Endothelial cell of umbilical vein (primary cell): ENCODE results near the gene USH1C. TPM values are rescaled to one million over a fixed set of nuclear protein-coding genes. Genes with fewer than 3 reads are reported as not detected.

Experiments used
- BruUV-seq: library from RNA; stranded (reverse); fragments of 400-500 nt; replicated peaks from 2 replicates; lab custom pipeline; 2021; lab: Mats Ljungman, UMichigan
- CTCF ChIA-PET: fragments of 300-600, 350-600 bp; sonication (Branson Sonifier 250); formaldehyde crosslinking; loops from one replicate; lab custom pipeline; 2021; ENCODE audit warnings: antibody characterized with exemption, inconsistent platforms; lab: Charles Lee
- POLR2A ChIA-PET: fragments of 300-600, 350-600 bp; sonication (Branson Sonifier 250); formaldehyde crosslinking; loops from one replicate; lab custom pipeline; 2021; ENCODE audit warnings: antibody characterized with exemption, inconsistent platforms; lab: Charles Lee
- DNase-seq: peaks from one replicate; pipeline ENCODE4 v3.0.0-alpha.2; 2011; ENCODE audit warnings: low read depth, low spot score
- FAIRE-seq: peaks from 2 replicates; lab custom pipeline; 2011; peaks lifted over from hg19 to GRCh38; lab: Jason Lieb, UNC
- H2AFZ ChIP-seq: 2 replicates; pipeline ENCODE4 v1.6.0; 2012; ENCODE audit warnings: low read depth, low read length, control low read depth, inconsistent platforms
- H3K27ac ChIP-seq: 2 replicates; pipeline ENCODE4 v1.5.1; 2011; ENCODE audit warnings: low read depth, mild to moderate bottlenecking, control low read depth, low read length, moderate library complexity; ENCODE audit not compliant: insufficient read depth
- H3K27me3 ChIP-seq, 2 experiments: 2 replicates each; pipeline versions ENCODE4 v1.6.0 to v1.6.1; 2011; ENCODE audit warnings: low read length in 2 of 2, mixed read lengths in 1 of 2; ENCODE audit not compliant: control insufficient read depth in 2 of 2, insufficient read depth in 2 of 2
- H3K36me3 ChIP-seq, 2 experiments: 2 replicates in 1 of 2; 3 replicates in 1 of 2; pipeline ENCODE4 v1.5.1; 2011; ENCODE audit warnings: low read length in 2 of 2, mild to moderate bottlenecking in 1 of 2, moderate library complexity in 1 of 2; ENCODE audit not compliant: control insufficient read depth in 2 of 2, insufficient read depth in 2 of 2; ENCODE audit errors: extremely low read depth in 1 of 2
- H3K4me1 ChIP-seq: 3 replicates; pipeline ENCODE4 v1.5.1; 2011; ENCODE audit warnings: mild to moderate bottlenecking, low read length; ENCODE audit not compliant: control insufficient read depth, insufficient read depth; ENCODE audit errors: extremely low read depth
- H3K4me2 ChIP-seq: 2 replicates; pipeline ENCODE4 v1.6.1; 2011; ENCODE audit warnings: low read length, control low read depth, mixed read lengths; ENCODE audit not compliant: insufficient read depth
- H3K4me3 ChIP-seq, 3 experiments: fragments of 200-600 bp in 1 of 3; sonication (generic), shearing (Covaris generic) in 1 of 3; replicated peaks in 1 of 3; 2 replicates each; pipeline ENCODE4 v1.5.1; 2011 to 2016; ENCODE audit warnings: control low read depth in 3 of 3, low read length in 3 of 3, mild to moderate bottlenecking in 2 of 3, inconsistent platforms in 1 of 3, low read depth in 1 of 3, moderate library complexity in 1 of 3; ENCODE audit not compliant: insufficient read depth in 1 of 3
- H3K79me2 ChIP-seq: 2 replicates; pipeline ENCODE4 v1.6.0; 2012; ENCODE audit warnings: low read length, inconsistent platforms; ENCODE audit not compliant: control insufficient read depth, insufficient read depth
- H3K9ac ChIP-seq: replicated peaks from 2 replicates; pipeline ENCODE3; 2011; ENCODE audit warnings: low read length, control low read depth; ENCODE audit not compliant: insufficient read depth; ENCODE audit errors: extremely low read depth
- H3K9me1 ChIP-seq: replicated peaks from 3 replicates; pipeline ENCODE4 v1.6.0; 2011; ENCODE audit warnings: mild to moderate bottlenecking, low read length; ENCODE audit not compliant: control insufficient read depth, insufficient read depth; ENCODE audit errors: extremely low read depth
- H3K9me3 ChIP-seq: replicated peaks from 2 replicates; pipeline ENCODE4 v1.5.1; 2012; ENCODE audit warnings: low read length, inconsistent platforms; ENCODE audit not compliant: control insufficient read depth, insufficient read depth
- H4K20me1 ChIP-seq: replicated peaks from 2 replicates; pipeline ENCODE3; 2011; ENCODE audit warnings: mild to moderate bottlenecking, low read length; ENCODE audit not compliant: control insufficient read depth, insufficient read depth; ENCODE audit errors: extremely low read depth
- CTCF ChIP-seq, 2 donors: IDR thresholded peaks; 1 replicate in 1 of 2; 2 replicates in 1 of 2; pipeline ENCODE4 v1.5.1; 2011; ENCODE audit warnings: low read length in 2 of 2, mild to moderate bottlenecking in 2 of 2, moderate library complexity in 2 of 2, control low read depth in 1 of 2, inconsistent platforms in 1 of 2, low read depth in 1 of 2; ENCODE audit not compliant: insufficient read depth in 1 of 2; ENCODE audit errors: extremely low read depth in 1 of 2
- EZH2 ChIP-seq: IDR thresholded peaks from 2 replicates; pipeline ENCODE4 v1.6.1; 2012; ENCODE audit warnings: borderline replicate concordance, low read depth, mild to moderate bottlenecking, moderate library complexity, low read length, inconsistent platforms; ENCODE audit not compliant: severe bottlenecking
- FOS ChIP-seq: IDR thresholded peaks from 2 replicates; pipeline ENCODE4 v1.6.1; 2011; ENCODE audit warnings: mild to moderate bottlenecking, low read length, moderate library complexity, borderline replicate concordance; ENCODE audit not compliant: insufficient read depth
- GATA2 ChIP-seq: IDR thresholded peaks from 2 replicates; pipeline ENCODE4 v1.7.0; 2011; ENCODE audit warnings: low read depth, mild to moderate bottlenecking, moderate library complexity, mixed read lengths, low read length; ENCODE audit not compliant: insufficient read length, insufficient read depth
- JUN ChIP-seq: IDR thresholded peaks from 2 replicates; pipeline ENCODE4 v1.6.1; 2011; ENCODE audit warnings: borderline replicate concordance, low read depth; ENCODE audit not compliant: insufficient read length, insufficient read depth
- MAX ChIP-seq: IDR thresholded peaks from 2 replicates; pipeline ENCODE4 v1.6.1; 2011; ENCODE audit not compliant: insufficient read depth, insufficient read length
- MYC ChIP-seq: IDR thresholded peaks from one replicate; pipeline ENCODE4 v1.6.1; 2011; ENCODE audit warnings: mild to moderate bottlenecking, low read depth, low read length
- POLR2A ChIP-seq: IDR thresholded peaks from 2 replicates; pipeline ENCODE4 v1.6.1; 2012; ENCODE audit warnings: low read depth, mild to moderate bottlenecking, control low read depth, low read length
- POLR2AphosphoS5 ChIP-seq: IDR thresholded peaks from 2 replicates; pipeline ENCODE4 v1.6.1; 2012; ENCODE audit warnings: low read depth, mild to moderate bottlenecking, control low read depth, low read length, moderate library complexity; ENCODE audit not compliant: insufficient read depth
- dilution Hi-C: fragments of 300-500 bp; cut with MboI; formaldehyde crosslinking; loops from one replicate; pipeline ENCODE4 v1.15.0; 2019; ENCODE audit warnings: low sequenced_read_pairs; ENCODE audit not compliant: extremely low pct_ligation_motif_present
- intact Hi-C: fragments of 100-400 bp; cut with micrococcal nuclease; formaldehyde crosslinking; loops from one replicate; pipeline ENCODE4 v1.10.0; 2022
- polyA plus RNA-seq, 4 experiments: library from polyadenylated mRNA; depleted of rRNA in 3 of 4; stranded (reverse) in 3 of 4; unstranded in 1 of 4; fragments of >200 nt; gene quantifications; 2 replicates each; pipeline versions ENCODE4 v1.2.1 to v1.2.3, GENCODE V29; 2011 to 2012; ENCODE audit warnings: missing spikeins in 1 of 4
- total RNA-seq: library from RNA; stranded (reverse); gene quantifications from 2 replicates; pipeline ENCODE4 v1.2.3, GENCODE V29; 2021

USH1C gene
- total and polyA plus RNA-seq, 2 donors (not counting 3 experiments of a cell fraction or from before 2014, with no cell fraction given) = not detected

GRCh38 chr11:17547051-17547577, 2.9 kb upstream of the USH1C start, which contains the start of gene OTOG:
OTOG (plus strand) TSS chr11:17547259; CDS start chr11:17547373, 114 bp downstream.
- Histone ChIP-seq H3K27ac (no peak within 1 kb of the TSS), H3K9me1 (no peaks in the 10 kb centered on the region), H4K20me1 (no peaks in the 10 kb centered on the region), H3K4me2 (no peak within 1 kb of the TSS), H3K79me2 (no peaks in the 10 kb centered on the region), H3K27me3 (peaks cover 10 to 13% of the 10 kb centered on the region in 2 experiments), H3K4me1 (no peaks in the 10 kb centered on the region), H3K36me3 (no peaks in the 10 kb centered on the region), H3K9ac (no peak within 1 kb of the TSS), H3K9me3 (no peaks in the 10 kb centered on the region), H3K4me3 (no peak within 1 kb of the TSS), H2AFZ (no peak within 1 kb of the TSS)
- intact Hi-C loops (no loop called here), dilution Hi-C loops (no loop called here)
- ChIA-PET CTCF (interaction anchor here (1.1 to 1.9 kb wide), 3 partner anchors 10 to 163 kb away, joined by 3 to 7 read pairs (median 3); no protein-coding TSS in a partner anchor), POLR2A (no interaction called here)
- no TSS peak for BruUV-seq
- no peak for TF ChIP-seq MYC
- TF ChIP-seq GATA2 = no peak
- TF ChIP-seq POLR2A = no peak
- no peak for TF ChIP-seq FOS
- no peak for TF ChIP-seq JUN
- no peak for TF ChIP-seq EZH2
- no peak for TF ChIP-seq POLR2AphosphoS5
- no peak for TF ChIP-seq MAX
- TF ChIP-seq CTCF (IDR thresholded peaks at IDR 0.05; ENCODE audit: extremely low read depth in 1 of 2, insufficient read depth in 1 of 2, low read depth in 1 of 2, low read length in 2 of 2) = no peak
- FAIRE-seq = no peak
- no peak for DNase-seq
